H9 (cell line): ENCODE measurements around the gene CDRT4. TPM values are rescaled to one million over a fixed set of nuclear protein-coding genes. Genes with fewer than 3 reads are reported as not detected.

Experiments
- DNase-seq: peaks from one replicate; pipeline ENCODE4 v3.0.0-alpha.2; 2017
- H2AFZ ChIP-seq: one replicate; pipeline ENCODE4 v1.6.1; 2013; ENCODE audit warnings: mild to moderate bottlenecking, low read length, control low read depth, moderate library complexity
- H2AK5ac ChIP-seq: 2 replicates; pipeline ENCODE4 v1.6.1; 2013; ENCODE audit warnings: low read length, control low read depth, mixed read lengths; ENCODE audit not compliant: insufficient read length
- H2BK120ac ChIP-seq: one replicate; pipeline ENCODE4 v1.6.1; 2013; ENCODE audit warnings: low read depth, mild to moderate bottlenecking, low read length, control low read depth, inconsistent platforms; ENCODE audit not compliant: poor library complexity, severe bottlenecking
- H2BK12ac ChIP-seq: 2 replicates; pipeline ENCODE4 v1.6.1; 2013; ENCODE audit warnings: low read length, control low read depth, mixed read lengths, low read depth; ENCODE audit not compliant: insufficient read length
- H2BK15ac ChIP-seq: 2 replicates; pipeline ENCODE4 v1.6.1; 2013; ENCODE audit warnings: low read depth, low read length, control low read depth
- H2BK20ac ChIP-seq: one replicate; pipeline ENCODE4 v1.6.1; 2013; ENCODE audit warnings: low read depth, mild to moderate bottlenecking, low read length, control low read depth, inconsistent platforms; ENCODE audit not compliant: poor library complexity, severe bottlenecking
- H2BK5ac ChIP-seq: 2 replicates; pipeline ENCODE4 v1.6.1; 2013; ENCODE audit warnings: low read length, control low read depth, mixed read lengths; ENCODE audit not compliant: insufficient read length
- H3K14ac ChIP-seq: 2 replicates; pipeline ENCODE4 v1.6.1; 2013; ENCODE audit warnings: low read length, control low read depth; ENCODE audit not compliant: insufficient read depth
- H3K18ac ChIP-seq: 2 replicates; pipeline ENCODE4 v1.6.1; 2013; ENCODE audit warnings: low read depth, mild to moderate bottlenecking, mixed read lengths, low read length, control low read depth; ENCODE audit not compliant: insufficient read length
- H3K23ac ChIP-seq: 2 replicates; pipeline ENCODE4 v1.6.1; 2013; ENCODE audit warnings: low read length, control low read depth, mixed read lengths, low read depth; ENCODE audit not compliant: insufficient read length
- H3K23me2 ChIP-seq: 2 replicates; pipeline ENCODE4 v1.6.1; 2013; ENCODE audit warnings: low read depth, mild to moderate bottlenecking, mixed read lengths, low read length, control low read depth; ENCODE audit not compliant: insufficient read length, poor library complexity, severe bottlenecking
- H3K27ac ChIP-seq: 2 replicates; pipeline ENCODE4 v1.5.1; 2013; ENCODE audit warnings: low read length, control low read depth, mixed read lengths, low read depth; ENCODE audit not compliant: insufficient read length
- H3K27me3 ChIP-seq: 2 replicates; pipeline ENCODE4 v1.6.1; 2013; ENCODE audit warnings: low read length, control low read depth, inconsistent platforms; ENCODE audit not compliant: insufficient read depth
- H3K4ac ChIP-seq: 2 replicates; pipeline ENCODE4 v1.6.1; 2013; ENCODE audit warnings: low read depth, mild to moderate bottlenecking, control low read depth, inconsistent platforms, low read length, moderate library complexity
- H3K4me1 ChIP-seq: 2 replicates; pipeline ENCODE4 v1.6.1; 2013; ENCODE audit warnings: low read length, control low read depth, inconsistent platforms; ENCODE audit not compliant: insufficient read depth
- H3K4me2 ChIP-seq: 2 replicates; pipeline ENCODE4 v1.6.1; 2013; ENCODE audit warnings: low read length, control low read depth, mixed read lengths; ENCODE audit not compliant: insufficient read length, insufficient read depth
- H3K56ac ChIP-seq: 2 replicates; pipeline ENCODE4 v1.6.1; 2013; ENCODE audit warnings: low read depth, mild to moderate bottlenecking, mixed read lengths, low read length, control low read depth; ENCODE audit not compliant: insufficient read length
- H3K79me1 ChIP-seq: 2 replicates; pipeline ENCODE4 v1.6.1; 2013; ENCODE audit warnings: low read depth, mild to moderate bottlenecking, moderate library complexity, low read length, control low read depth, inconsistent platforms; ENCODE audit not compliant: insufficient read depth, poor library complexity, severe bottlenecking
- H3K79me2 ChIP-seq: 2 replicates; pipeline ENCODE4 v1.6.1; 2013; ENCODE audit warnings: low read length, control low read depth, inconsistent platforms; ENCODE audit not compliant: insufficient read depth
- H3K9ac ChIP-seq: 2 replicates; pipeline ENCODE4 v1.6.1; 2013; ENCODE audit warnings: low read length, control low read depth, mixed read lengths; ENCODE audit not compliant: insufficient read length; ENCODE audit errors: extremely low read depth
- H3K9me3 ChIP-seq: one replicate; pipeline ENCODE4 v1.6.1; 2013; ENCODE audit warnings: low read depth, low read length, inconsistent platforms; ENCODE audit not compliant: control insufficient read depth
- H3T11ph ChIP-seq: one replicate; pipeline ENCODE4 v1.6.1; 2013; ENCODE audit warnings: mild to moderate bottlenecking, low read length, control low read depth, inconsistent platforms
- H4K20me1 ChIP-seq: one replicate; pipeline ENCODE4 v1.6.1; 2013; ENCODE audit not compliant: control insufficient read depth, insufficient read length, insufficient read depth
- H4K5ac ChIP-seq: 2 replicates; pipeline ENCODE4 v1.6.1; 2013; ENCODE audit warnings: low read depth, mild to moderate bottlenecking, mixed read lengths, low read length, control low read depth; ENCODE audit not compliant: insufficient read length
- H4K8ac ChIP-seq: replicated peaks from 2 replicates; pipeline ENCODE4 v1.6.1; 2013; ENCODE audit warnings: low read length, control low read depth, mixed read lengths, low read depth; ENCODE audit not compliant: insufficient read length
- H4K91ac ChIP-seq: 2 replicates; pipeline ENCODE4 v1.6.1; 2013; ENCODE audit warnings: low read depth, mild to moderate bottlenecking, moderate library complexity, mixed read lengths, low read length, control low read depth; ENCODE audit not compliant: insufficient read length
- H3K27ac Mint-ChIP-seq, 3 experiments: 2 replicates in 2 of 3; 3 replicates in 1 of 3; pipeline ENCODE4 v1.8.0; 2020 to 2021; ENCODE audit warnings: mixed read lengths in 3 of 3, mild to moderate bottlenecking in 1 of 3, moderate library complexity in 1 of 3
- H3K27me3 Mint-ChIP-seq: 2 replicates; pipeline ENCODE4 v1.8.0; 2021; ENCODE audit warnings: low read depth, mild to moderate bottlenecking, moderate library complexity, mixed read lengths
- H3K36me3 Mint-ChIP-seq, 3 experiments: 2 replicates in 2 of 3; 3 replicates in 1 of 3; pipeline ENCODE4 v1.8.0; 2020 to 2021; ENCODE audit warnings: low read depth in 3 of 3, mixed read lengths in 3 of 3; ENCODE audit not compliant: insufficient read depth in 1 of 3
- H3K4me1 Mint-ChIP-seq, 2 experiments: 2 replicates each; pipeline ENCODE4 v1.8.0; 2020; ENCODE audit warnings: mixed read lengths in 2 of 2
- H3K4me3 Mint-ChIP-seq, 2 experiments: 2 replicates in 1 of 2; 3 replicates in 1 of 2; pipeline ENCODE4 v1.8.0; 2020 to 2021; ENCODE audit warnings: mild to moderate bottlenecking in 2 of 2, mixed read lengths in 2 of 2, moderate library complexity in 1 of 2
- H3K9me3 Mint-ChIP-seq, 2 experiments: 2 replicates in 1 of 2; 3 replicates in 1 of 2; pipeline ENCODE4 v1.8.0; 2020; ENCODE audit warnings: mild to moderate bottlenecking in 2 of 2, mixed read lengths in 2 of 2, moderate library complexity in 1 of 2
- CTCF ChIP-seq: fragments of 200-600 bp; sonication (generic); conservative IDR thresholded peaks from 3 replicates; pipeline ENCODE4 v1.8.0; 2021; ENCODE audit warnings: antibody characterized with exemption, mild to moderate bottlenecking
- WGBS: extraction: QIAGEN DNeasy Blood & Tissue Kit; methylation state at CpG from one replicate; pipeline ENCODE4 v1.1.7; 2013; ENCODE audit warnings: missing lambda C conversion rate, low lambda C conversion rate, mixed read lengths; ENCODE audit not compliant: insufficient read length; ENCODE audit errors: extremely low coverage; 5-methylcytosine and 5-hydroxymethylcytosine counted together
- total RNA-seq: library from RNA; stranded (reverse); gene quantifications from 2 replicates; pipeline ENCODE4 v1.2.1, GENCODE V29; 2021

Gene CDRT4
- total RNA-seq, 1 experiment from 2014 or later: 3.8 TPM

DNA sequence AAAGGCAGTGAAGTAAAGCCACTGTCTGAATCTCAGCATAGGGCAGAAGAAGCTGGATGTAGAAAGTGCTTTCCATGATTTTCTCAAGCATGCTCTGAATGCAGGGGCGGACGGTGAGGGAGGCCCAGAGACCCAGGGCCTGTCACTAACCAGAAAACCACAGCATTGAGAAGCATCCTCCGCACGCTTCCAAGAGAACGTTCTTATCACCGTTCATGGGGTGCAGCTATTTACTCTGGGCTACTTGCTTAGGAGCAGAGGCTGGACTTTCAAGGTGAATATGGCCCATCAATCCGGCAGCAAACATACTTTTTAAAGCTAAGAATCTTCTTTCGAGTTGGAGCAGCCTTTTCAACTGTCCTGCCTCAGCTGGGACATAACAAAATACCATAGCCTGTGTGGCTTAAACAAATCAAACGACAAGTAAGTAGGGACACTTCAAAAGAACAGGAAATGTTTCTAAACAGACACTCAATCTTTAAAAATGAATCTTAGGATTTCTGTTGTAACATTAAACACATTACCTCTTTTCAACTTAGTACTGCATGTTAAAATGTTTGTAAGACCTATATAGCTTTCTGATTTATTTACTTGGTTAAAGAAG, 46.5 kb upstream of the CDRT4 start:
- Histone ChIP-seq H3K18ac (no peak overlapping the region), H3K4me1 (no peaks in the 10 kb centered on the region), H3K4me2 (no peak overlapping the region), H2AK5ac (no peak overlapping the region), H3K23me2 (no peaks in the 10 kb centered on the region), H3K9me3 (no peaks in the 10 kb centered on the region), H3K27ac (no peak overlapping the region), H2BK12ac (no peak overlapping the region), H4K91ac (no peak overlapping the region), H4K8ac (no peak overlapping the region), H2AFZ (no peak overlapping the region), H3K9ac (no peak overlapping the region), H3K79me2 (no peaks in the 10 kb centered on the region), H2BK120ac (no peak overlapping the region), H3K4ac (no peak overlapping the region), H4K20me1 (no peaks in the 10 kb centered on the region), H3K23ac (no peak overlapping the region), H3K27me3 (no peaks in the 10 kb centered on the region), H3K56ac (no peak overlapping the region), H3K14ac (no peak overlapping the region), H3T11ph (no peak overlapping the region), H2BK20ac (no peak overlapping the region), H3K79me1 (no peaks in the 10 kb centered on the region), H2BK15ac (no peak overlapping the region), H2BK5ac (no peak overlapping the region), H4K5ac (no peak overlapping the region)
- H3K27ac Mint-ChIP-seq: peak overlapping the region in 1 of 3 experiments; percentile 31; a peak in 1 of 7 replicates
- no peaks in the 10 kb centered on the region for H3K9me3 Mint-ChIP-seq
- no CpG with 5 or more reads among the region's 9 CpGs for WGBS
- no peaks in the 10 kb centered on the region for H3K4me1 Mint-ChIP-seq
- no peak for TF ChIP-seq CTCF
- peaks cover 14 to 47% (median 18%) of the 10 kb centered on the region in 3 experiments; a peak in 6 of 7 replicates for H3K36me3 Mint-ChIP-seq
- no peak overlapping the region for H3K4me3 Mint-ChIP-seq
- no peak for DNase-seq
- H3K27me3 Mint-ChIP-seq: no peaks in the 10 kb centered on the region
